ENCODE data around the gene MCTP2. TPM values are rescaled to one million over a fixed set of nuclear protein-coding genes. Genes with fewer than 3 reads are reported as not detected.
A peak's percentile ranks its signal among the peaks of the same experiment; 100 is the strongest.

MCTP2 gene
- total and polyA plus RNA-seq, 5 experiments from 2014 or later, result 1.8 to 14.9 (median 5.6) TPM

- Mint-ChIP-seq H3K27me3 (no peaks in the 10 kb centered on the region), H3K9me3 (peaks cover 0 to 10% (median 0%) of the 10 kb centered on the region in 9 donors), H3K4me1 (peaks cover 0 to 10% (median 1%) of the 10 kb centered on the region in 4 donors), H3K4me3 (no peak overlapping the region), H3K27ac (no peak overlapping the region), H3K36me3 (peaks cover 3 to 6% (median 5%) of the 10 kb centered on the region in 3 donors)
- POLR2A ChIA-PET, result no interaction called here
- peak in 3 of 10 donors; percentile 7 to 38 (median 9) for DNase-seq
- ATAC-seq, result peak; percentile 12 to 23
These were observed 41.0 kb downstream of the MCTP2 start for GRCh38 chr15:94272251-94272898.

GRCh38 chr15:94273826-94274225 lies 42.5 kb downstream of the MCTP2 start:
- POLR2A ChIA-PET, result no interaction called here
- ATAC-seq (no peak), DNase-seq (no peak)
- no peak overlapping the region for H3K4me3 Mint-ChIP-seq
- peak overlapping the region in 2 of 10 donors; percentile 29 to 65 for H3K27ac Mint-ChIP-seq
- H3K4me1 Mint-ChIP-seq, result peaks cover 0 to 11% (median 3%) of the 10 kb centered on the region in 4 donors
- peaks cover 0 to 10% (median 0%) of the 10 kb centered on the region in 9 donors for H3K9me3 Mint-ChIP-seq
- H3K36me3 Mint-ChIP-seq, result peaks cover 0 to 8% (median 6%) of the 10 kb centered on the region in 3 donors
- no peaks in the 10 kb centered on the region for H3K27me3 Mint-ChIP-seq

GRCh38 chr15:94274745-94275144 lies 43.4 kb downstream of the MCTP2 start:
- H3K27me3 Mint-ChIP-seq, result no peaks in the 10 kb centered on the region
- peak overlapping the region in 1 of 10 donors; percentile 46 for H3K27ac Mint-ChIP-seq
- H3K9me3 Mint-ChIP-seq, result peaks cover 0 to 10% (median 0%) of the 10 kb centered on the region in 9 donors
- H3K36me3 Mint-ChIP-seq, result peaks cover 3 to 9% (median 7%) of the 10 kb centered on the region in 3 donors
- DNase-seq (no peak), ATAC-seq (no peak)
- peaks cover 3 to 21% (median 10%) of the 10 kb centered on the region in 4 donors for H3K4me1 Mint-ChIP-seq
- no peak overlapping the region for H3K4me3 Mint-ChIP-seq
- POLR2A ChIA-PET, result no interaction called here

- no peak for ATAC-seq
- Mint-ChIP-seq H3K4me3 (no peak overlapping the region), H3K36me3 (peaks cover 27 to 36% (median 32%) of the 10 kb centered on the region in 3 donors), H3K27ac (no peak overlapping the region), H3K4me1 (peaks cover 10 to 44% (median 18%) of the 10 kb centered on the region in 4 donors), H3K27me3 (no peaks in the 10 kb centered on the region), H3K9me3 (peaks cover 4 to 32% (median 17%) of the 10 kb centered on the region in 9 donors)
- POLR2A ChIA-PET, result no interaction called here
- DNase-seq, result no peak
These were observed 46.1 kb downstream of the MCTP2 start for GRCh38 chr15:94277485-94277884.

- ATAC-seq, result no peak
These were observed 48.4 kb downstream of the MCTP2 start for GRCh38 chr15:94279736-94280135.

GRCh38 chr15:94280301-94280700 lies 48.9 kb downstream of the MCTP2 start:
- no peaks in the 10 kb centered on the region for H3K27me3 Mint-ChIP-seq
- POLR2A ChIA-PET, result no interaction called here
- H3K4me1 Mint-ChIP-seq, result peaks cover 13 to 52% (median 19%) of the 10 kb centered on the region in 4 donors
- H3K9me3 Mint-ChIP-seq, result peaks cover 5 to 25% (median 16%) of the 10 kb centered on the region in 9 donors
- DNase-seq (no peak), ATAC-seq (no peak)
- peaks cover 26 to 39% (median 35%) of the 10 kb centered on the region in 3 donors for H3K36me3 Mint-ChIP-seq
- H3K27ac Mint-ChIP-seq, result peak overlapping the region in 2 of 10 donors; percentile 12 to 78
- peak overlapping the region in 1 of 10 donors; percentile 13 for H3K4me3 Mint-ChIP-seq

More at GRCh38 chr15:94279736-94280135, 48.4 kb downstream of the MCTP2 start:
- peaks cover 13 to 51% (median 20%) of the 10 kb centered on the region in 4 donors for H3K4me1 Mint-ChIP-seq
- no peaks in the 10 kb centered on the region for H3K27me3 Mint-ChIP-seq
- DNase-seq, result no peak
- H3K4me3 Mint-ChIP-seq, result peak overlapping the region in 1 of 10 donors; percentile 45
- H3K9me3 Mint-ChIP-seq, result peaks cover 5 to 25% (median 16%) of the 10 kb centered on the region in 9 donors
- POLR2A ChIA-PET, result no interaction called here
- H3K27ac Mint-ChIP-seq, result peak overlapping the region in 2 of 10 donors; percentile 12 to 78
- peaks cover 26 to 39% (median 35%) of the 10 kb centered on the region in 3 donors for H3K36me3 Mint-ChIP-seq

GRCh38 chr15:94282269-94283250 lies 51.2 kb downstream of the MCTP2 start:
- Mint-ChIP-seq H3K4me1 (peaks cover 15 to 69% (median 30%) of the 10 kb centered on the region in 4 donors), H3K36me3 (peaks cover 26 to 39% (median 35%) of the 10 kb centered on the region in 3 donors), H3K27me3 (no peaks in the 10 kb centered on the region), H3K27ac (no peak overlapping the region), H3K9me3 (peaks cover 5 to 25% (median 16%) of the 10 kb centered on the region in 9 donors), H3K4me3 (no peak overlapping the region)
- no peak for DNase-seq
- POLR2A ChIA-PET, result no interaction called here
- ATAC-seq, result no peak

- DNase-seq (no peak), ATAC-seq (no peak)
- peak overlapping the region in 1 of 10 donors; percentile 41 for H3K4me3 Mint-ChIP-seq
- H3K4me1 Mint-ChIP-seq, result peaks cover 14 to 72% (median 29%) of the 10 kb centered on the region in 4 donors
- H3K27ac Mint-ChIP-seq, result peak overlapping the region in 4 of 10 donors; percentile 22 to 83 (median 62)
- peaks cover 15 to 30% (median 16%) of the 10 kb centered on the region in 3 donors for H3K36me3 Mint-ChIP-seq
- no peaks in the 10 kb centered on the region for H3K27me3 Mint-ChIP-seq
- H3K9me3 Mint-ChIP-seq, result peaks cover 2 to 20% (median 9%) of the 10 kb centered on the region in 9 donors
- POLR2A ChIA-PET, result no interaction called here
These were observed 55.2 kb downstream of the MCTP2 start for GRCh38 chr15:94286583-94286982.

GRCh38 chr15:94287794-94288246 lies 56.5 kb downstream of the MCTP2 start:
- peak overlapping the region in 7 of 10 donors; percentile 7 to 68 (median 51) for H3K4me3 Mint-ChIP-seq
- POLR2A ChIA-PET, result interaction anchor here (0.5 to 0.7 kb wide), 2 partner anchors 13 to 57 kb away, joined by 3 read pairs; partner anchors contain the start of gene MCTP2
- no peaks in the 10 kb centered on the region for H3K27me3 Mint-ChIP-seq
- DNase-seq (peak in 6 of 10 donors; percentile 3 to 63 (median 22)), ATAC-seq (peak; percentile 73 to 76)
- H3K36me3 Mint-ChIP-seq, result peaks cover 5 to 18% (median 6%) of the 10 kb centered on the region in 3 donors
- H3K27ac Mint-ChIP-seq, result peak overlapping the region in 4 of 10 donors; percentile 41 to 83 (median 68)
- peaks cover 0 to 10% (median 1%) of the 10 kb centered on the region in 9 donors for H3K9me3 Mint-ChIP-seq
- H3K4me1 Mint-ChIP-seq, result peaks cover 9 to 72% (median 23%) of the 10 kb centered on the region in 4 donors

- Mint-ChIP-seq H3K9me3 (peaks cover 0 to 10% (median 0%) of the 10 kb centered on the region in 9 donors), H3K27ac (peak overlapping the region in 1 of 10 donors; percentile 28), H3K4me3 (peak overlapping the region in 1 of 10 donors; percentile 37), H3K27me3 (no peaks in the 10 kb centered on the region), H3K36me3 (peaks cover 0 to 15% (median 6%) of the 10 kb centered on the region in 3 donors), H3K4me1 (peaks cover 14 to 84% (median 35%) of the 10 kb centered on the region in 4 donors)
- DNase-seq (no peak), ATAC-seq (no peak)
- POLR2A ChIA-PET, result no interaction called here
These were observed 59.4 kb downstream of the MCTP2 start for GRCh38 chr15:94290730-94291129.

- H3K27me3 Mint-ChIP-seq, result no peaks in the 10 kb centered on the region
- peak overlapping the region in 1 of 10 donors; percentile 37 for H3K4me3 Mint-ChIP-seq
- peak overlapping the region in 2 of 10 donors; percentile 16 to 57 for H3K27ac Mint-ChIP-seq
- peaks cover 21 to 82% (median 35%) of the 10 kb centered on the region in 4 donors for H3K4me1 Mint-ChIP-seq
- ATAC-seq (no peak), DNase-seq (no peak)
- POLR2A ChIA-PET, result no interaction called here
- H3K9me3 Mint-ChIP-seq, result peaks cover 0 to 10% (median 0%) of the 10 kb centered on the region in 9 donors
- peaks cover 0 to 19% (median 6%) of the 10 kb centered on the region in 3 donors for H3K36me3 Mint-ChIP-seq
These were observed 62.3 kb downstream of the MCTP2 start for GRCh38 chr15:94293411-94294402.
